ENCODE results near the gene SMC1B.
"Not testable (repeated sequence)": the region's sequence is repeated elsewhere in the genome, so short reads cannot be mapped to it uniquely, and the experiment has no call there.

Gene SMC1B

DNA sequence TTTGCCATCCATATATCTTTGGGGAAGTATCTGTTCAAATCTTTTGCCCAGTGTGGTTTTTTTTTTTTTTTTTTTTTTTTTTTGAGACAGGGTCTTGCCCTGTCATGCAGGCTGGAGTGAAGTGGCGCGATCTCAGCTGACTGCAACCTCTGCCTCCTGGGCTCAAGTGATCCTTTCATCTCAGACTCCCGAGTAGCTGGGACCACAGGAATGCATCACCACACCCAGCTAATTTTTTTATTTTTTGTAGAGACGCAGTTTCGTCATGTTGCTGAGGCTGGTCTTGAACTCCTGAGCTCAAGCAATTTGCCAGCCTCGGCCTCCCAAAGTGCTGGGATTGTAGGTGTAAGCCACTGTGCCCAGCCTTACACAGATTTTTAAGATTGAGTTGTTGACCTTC is 108.4 kb downstream of the SMC1B start:
- H3K36me3 ChIP-seq (ENCODE audit: insufficient read depth, low read length) = no peaks in the 10 kb centered on the region
- H3K27me3 ChIP-seq (ENCODE audit: insufficient read depth, low read length) = no peaks in the 10 kb centered on the region
- no peaks in the 10 kb centered on the region for H3K9me3 ChIP-seq (ENCODE audit: low read length)
- no peak overlapping the region for H3K4me3 ChIP-seq (ENCODE audit: low read length)
- peaks cover 3% of the 10 kb centered on the region for H3K4me1 ChIP-seq (ENCODE audit: insufficient read depth, low read length)
- no peak overlapping the region for H2AFZ ChIP-seq (ENCODE audit: low read depth, low read length)

GRCh38 chr22:45303181-45303580 is 110.2 kb downstream of the SMC1B start:
- H3K36me3 ChIP-seq (ENCODE audit: insufficient read depth, low read length) = no peaks in the 10 kb centered on the region
- H3K4me1 ChIP-seq (ENCODE audit: insufficient read depth, low read length) = no peaks in the 10 kb centered on the region
- no peaks in the 10 kb centered on the region for H3K9me3 ChIP-seq (ENCODE audit: low read length)
- H2AFZ ChIP-seq (ENCODE audit: low read depth, low read length) = no peak overlapping the region
- H3K4me3 ChIP-seq (ENCODE audit: low read length) = no peak overlapping the region
- peaks cover 11% of the 10 kb centered on the region for H3K27me3 ChIP-seq (ENCODE audit: insufficient read depth, low read length)

DNA sequence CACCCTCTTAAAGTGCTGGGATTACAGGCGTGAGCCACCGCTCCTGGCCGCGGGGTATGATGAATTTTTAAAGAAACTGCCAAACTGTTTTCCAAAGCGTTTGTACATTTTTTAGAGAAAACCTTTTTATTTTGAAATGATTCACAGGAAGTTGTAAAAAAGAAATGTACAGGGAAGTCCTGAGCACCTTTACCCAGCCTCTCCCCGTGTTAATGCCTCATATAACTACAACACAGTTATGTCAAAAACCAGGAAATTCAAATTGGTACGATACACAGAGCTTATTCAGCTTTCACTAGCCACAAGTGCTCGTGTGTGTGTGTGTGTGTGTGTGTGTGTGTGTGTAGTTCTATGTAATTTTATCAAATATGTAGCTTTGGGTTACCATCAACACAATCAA is 110.6 kb downstream of the SMC1B start:
- no peaks in the 10 kb centered on the region for H3K9me3 ChIP-seq (ENCODE audit: low read length)
- H3K27me3 ChIP-seq (ENCODE audit: insufficient read depth, low read length) = peaks cover 11% of the 10 kb centered on the region
- H3K4me3 ChIP-seq (ENCODE audit: low read length) = no peak overlapping the region
- no peaks in the 10 kb centered on the region for H3K36me3 ChIP-seq (ENCODE audit: insufficient read depth, low read length)
- H3K4me1 ChIP-seq (ENCODE audit: insufficient read depth, low read length) = no peaks in the 10 kb centered on the region
- no peak overlapping the region for H2AFZ ChIP-seq (ENCODE audit: low read depth, low read length)

GRCh38 chr22:45298934-45299505 is 114.4 kb downstream of the SMC1B start:
- Histone ChIP-seq H3K4me1 (ENCODE audit: insufficient read depth, low read length) (no peaks in the 10 kb centered on the region), H3K9me3 (ENCODE audit: low read length) (no peaks in the 10 kb centered on the region), H3K36me3 (ENCODE audit: insufficient read depth, low read length) (no peaks in the 10 kb centered on the region), H3K27me3 (ENCODE audit: insufficient read depth, low read length) (peaks cover 11% of the 10 kb centered on the region), H3K4me3 (ENCODE audit: low read length) (no peak overlapping the region), H2AFZ (ENCODE audit: low read depth, low read length) (no peak overlapping the region)

DNA sequence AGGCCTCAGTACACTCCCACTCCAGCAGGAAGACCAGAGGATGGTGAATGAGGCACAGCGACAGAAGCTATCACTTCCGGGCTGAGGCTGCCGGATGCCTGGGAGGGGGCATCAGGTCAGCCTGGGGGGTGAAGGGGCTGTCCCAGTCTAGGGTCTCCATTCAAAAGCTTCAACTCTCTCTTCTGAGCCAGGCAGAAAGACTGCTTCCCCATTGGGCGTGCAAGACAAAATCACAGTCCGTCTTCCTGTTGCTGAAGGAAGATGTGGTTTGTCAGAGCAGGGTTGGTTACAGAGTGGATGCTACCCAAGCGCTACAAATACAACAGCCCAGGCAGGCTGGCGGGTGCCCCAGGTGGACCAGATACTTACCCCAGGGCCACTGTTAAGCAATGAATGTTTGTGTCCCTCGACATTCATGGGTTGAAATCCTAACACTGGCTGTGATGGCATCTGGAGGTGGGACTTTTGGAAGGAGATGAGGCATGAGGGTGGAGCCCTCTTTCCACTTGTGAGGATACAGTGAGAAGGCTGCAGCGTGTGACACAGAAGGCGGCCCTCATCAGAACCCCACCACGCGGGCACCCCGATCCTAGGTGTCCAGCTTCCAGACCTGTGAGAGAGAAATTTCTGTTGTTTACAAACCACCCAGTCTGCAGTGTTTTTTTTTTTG is 116.6 kb downstream of the SMC1B start:
- Histone ChIP-seq H3K9me3 (ENCODE audit: low read length) (no peaks in the 10 kb centered on the region), H3K27me3 (ENCODE audit: insufficient read depth, low read length) (peaks cover 11% of the 10 kb centered on the region), H2AFZ (ENCODE audit: low read depth, low read length) (no peak overlapping the region), H3K4me1 (ENCODE audit: insufficient read depth, low read length) (no peaks in the 10 kb centered on the region), H3K36me3 (ENCODE audit: insufficient read depth, low read length) (no peaks in the 10 kb centered on the region), H3K4me3 (ENCODE audit: low read length) (no peak overlapping the region)

- Histone ChIP-seq H3K9me3 (ENCODE audit: low read length) (no peaks in the 10 kb centered on the region), H3K36me3 (ENCODE audit: insufficient read depth, low read length) (no peaks in the 10 kb centered on the region), H3K27me3 (ENCODE audit: insufficient read depth, low read length) (peaks cover 11% of the 10 kb centered on the region), H3K4me3 (ENCODE audit: low read length) (no peak overlapping the region), H3K4me1 (ENCODE audit: insufficient read depth, low read length) (peaks cover 5% of the 10 kb centered on the region), H2AFZ (ENCODE audit: low read depth, low read length) (no peak overlapping the region)
These were observed 117.9 kb downstream of the SMC1B start for GRCh38 chr22:45295492-45295891.

- H3K9me3 ChIP-seq (ENCODE audit: low read length); H3K36me3 ChIP-seq (ENCODE audit: insufficient read depth, low read length); H3K4me1 ChIP-seq (ENCODE audit: insufficient read depth, low read length); H2AFZ ChIP-seq (ENCODE audit: low read depth, low read length); H3K4me3 ChIP-seq (ENCODE audit: low read length): not testable (repeated sequence)
- peaks cover 11% of the 10 kb centered on the region for H3K27me3 ChIP-seq (ENCODE audit: insufficient read depth, low read length)
These were observed 118.4 kb downstream of the SMC1B start for GRCh38 chr22:45295004-45295403.

Measured in neuron (in vitro differentiated cells).